Osteocyte (in vitro differentiated cells): Measurements from ENCODE around the gene SH2D6. TPM values are rescaled to one million over a fixed set of nuclear protein-coding genes. Genes with fewer than 3 reads are reported as not detected.
"Not testable (repeated sequence)": the region's sequence is repeated elsewhere in the genome, so short reads cannot be mapped to it uniquely, and the experiment has no call there.

Source experiments
- DNase-seq: peaks from one replicate; pipeline ENCODE4 v3.0.0; 2021; ENCODE audit warnings: mixed read lengths; ENCODE audit not compliant: unreplicated experiment; ENCODE audit errors: extremely low spot score
- H3K27ac Mint-ChIP-seq: one replicate; pipeline ENCODE4 v1.8.0; 2021; ENCODE audit warnings: mild to moderate bottlenecking, mixed read lengths; ENCODE audit not compliant: unreplicated experiment
- H3K27me3 Mint-ChIP-seq: one replicate; pipeline ENCODE4 v1.8.0; 2021; ENCODE audit warnings: mixed read lengths; ENCODE audit not compliant: unreplicated experiment
- H3K36me3 Mint-ChIP-seq: one replicate; pipeline ENCODE4 v1.8.0; 2021; ENCODE audit warnings: mixed read lengths; ENCODE audit not compliant: unreplicated experiment
- H3K4me1 Mint-ChIP-seq: one replicate; pipeline ENCODE4 v1.8.0; 2021; ENCODE audit warnings: mixed read lengths; ENCODE audit not compliant: unreplicated experiment
- H3K4me3 Mint-ChIP-seq: one replicate; pipeline ENCODE4 v1.8.0; 2021; ENCODE audit warnings: mild to moderate bottlenecking, moderate library complexity, mixed read lengths; ENCODE audit not compliant: unreplicated experiment
- H3K9me3 Mint-ChIP-seq: one replicate; pipeline ENCODE4 v1.8.0; 2021; ENCODE audit warnings: mixed read lengths; ENCODE audit not compliant: unreplicated experiment
- CTCF ChIP-seq: fragments of 200-600 bp; sonication (generic); IDR thresholded peaks from 2 replicates; pipeline ENCODE4 v1.5.0; 2021; ENCODE audit warnings: antibody characterized with exemption, mild to moderate bottlenecking, moderate library complexity
- total RNA-seq: library from RNA; stranded (reverse); gene quantifications from 2 replicates; pipeline ENCODE4 v1.2.1, GENCODE V29; 2021

Gene SH2D6
- total RNA-seq, 1 donor from 2014 or later = 0.51 TPM

DNA sequence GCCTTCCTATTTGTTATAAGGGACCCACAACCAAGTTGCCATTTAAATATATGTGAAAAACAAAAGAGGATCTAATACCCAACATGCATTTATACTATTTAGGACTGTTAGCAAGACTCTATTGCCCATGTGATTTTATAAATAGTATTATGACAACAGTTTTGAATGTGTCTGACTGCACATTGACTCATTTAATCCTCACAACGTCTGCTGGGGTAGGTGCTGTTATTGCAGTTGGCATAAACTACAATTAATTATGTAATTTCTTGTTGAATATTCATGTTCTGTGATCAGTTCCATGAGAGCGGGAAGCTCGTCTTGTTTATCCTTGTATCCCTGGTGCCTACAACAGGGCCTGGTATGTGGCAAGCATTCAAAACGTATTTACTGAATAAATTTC, 53.7 kb downstream of the SH2D6 start:
- Mint-ChIP-seq H3K9me3 (no peaks in the 10 kb centered on the region), H3K4me3 (no peak overlapping the region), H3K27ac (no peak overlapping the region), H3K27me3 (no peaks in the 10 kb centered on the region), H3K36me3 (no peaks in the 10 kb centered on the region), H3K4me1 (peaks cover 12% of the 10 kb centered on the region)
- no peak for DNase-seq
- TF ChIP-seq CTCF = no peak

DNA sequence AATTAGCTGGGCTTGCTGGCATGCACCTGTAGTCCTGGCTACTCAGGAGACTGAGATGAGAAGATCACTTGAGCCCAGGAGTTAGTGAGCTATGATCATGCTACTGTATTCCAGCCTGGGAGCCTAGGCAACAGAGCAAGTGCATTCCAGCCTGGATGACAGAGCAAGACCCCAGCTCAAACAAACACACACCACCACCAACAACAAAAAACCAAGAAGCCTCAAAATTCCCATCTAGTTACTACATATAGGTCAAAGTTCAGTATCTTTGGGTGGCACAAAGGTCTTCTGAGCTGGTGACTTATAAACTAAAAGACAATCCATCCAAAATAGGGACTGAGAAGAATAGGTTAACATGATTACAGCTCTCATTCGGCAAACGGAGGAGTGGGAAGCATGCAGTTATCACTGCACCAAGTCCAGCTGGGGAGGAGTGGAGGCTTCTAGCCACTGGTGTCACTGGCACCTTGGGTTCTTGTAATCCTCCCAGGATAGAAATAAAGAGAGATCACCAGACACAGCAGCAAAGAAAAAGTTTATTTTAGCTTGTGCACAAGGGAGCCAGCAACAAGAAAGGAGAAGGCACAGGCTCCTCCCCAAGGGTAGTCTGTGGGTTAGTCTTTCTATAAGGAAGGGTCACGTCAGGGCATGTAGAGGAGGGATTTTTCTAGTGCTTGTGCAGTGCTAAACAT, 57.4 kb downstream of the SH2D6 start:
- no peak overlapping the region for H3K27ac Mint-ChIP-seq
- no peak overlapping the region for H3K4me3 Mint-ChIP-seq
- H3K4me1 Mint-ChIP-seq = peaks cover 2% of the 10 kb centered on the region
- no peaks in the 10 kb centered on the region for H3K36me3 Mint-ChIP-seq
- no peaks in the 10 kb centered on the region for H3K9me3 Mint-ChIP-seq
- H3K27me3 Mint-ChIP-seq = no peaks in the 10 kb centered on the region
- TF ChIP-seq CTCF = no peak
- no peak for DNase-seq

GRCh38 chr2:85476624-85477023, 58.1 kb downstream of the SH2D6 start:
- Mint-ChIP-seq H3K4me3 (no peak overlapping the region), H3K27me3 (no peaks in the 10 kb centered on the region), H3K27ac (no peak overlapping the region), H3K36me3 (no peaks in the 10 kb centered on the region), H3K4me1 (peaks cover 4% of the 10 kb centered on the region), H3K9me3 (no peaks in the 10 kb centered on the region)
- DNase-seq = no peak
- TF ChIP-seq CTCF = no peak

GRCh38 chr2:85477884-85478283, 59.4 kb downstream of the SH2D6 start:
- no peak for DNase-seq
- TF ChIP-seq CTCF = no peak
- Mint-ChIP-seq H3K27ac (no peak overlapping the region), H3K27me3 (no peaks in the 10 kb centered on the region), H3K9me3 (no peaks in the 10 kb centered on the region), H3K36me3 (no peaks in the 10 kb centered on the region), H3K4me1 (peaks cover 10% of the 10 kb centered on the region), H3K4me3 (no peak overlapping the region)

- H3K4me3 Mint-ChIP-seq = no peak overlapping the region
- peaks cover 2% of the 10 kb centered on the region for H3K27me3 Mint-ChIP-seq
- H3K9me3 Mint-ChIP-seq = no peaks in the 10 kb centered on the region
- TF ChIP-seq CTCF = no peak
- peaks cover 9% of the 10 kb centered on the region for H3K4me1 Mint-ChIP-seq
- H3K36me3 Mint-ChIP-seq = no peaks in the 10 kb centered on the region
- no peak for DNase-seq
- no peak overlapping the region for H3K27ac Mint-ChIP-seq
These were observed 63.6 kb downstream of the SH2D6 start for GRCh38 chr2:85481818-85482777.

GRCh38 chr2:85484615-85485014, 66.1 kb downstream of the SH2D6 start:
- not testable (repeated sequence) for H3K27ac Mint-ChIP-seq, H3K27me3 Mint-ChIP-seq, DNase-seq, H3K9me3 Mint-ChIP-seq, H3K4me1 Mint-ChIP-seq, H3K4me3 Mint-ChIP-seq, H3K36me3 Mint-ChIP-seq
